ENCODE results near the gene MYBPC3.

MYBPC3 gene

GRCh38 chr11:47352556-47352955 lies at the start of gene MYBPC3:
Gene MYBPC3 (minus strand): TSS chr11:47352702. CDS start chr11:47352647, 55 bp downstream.
- DNase-seq, result no peak

DNA sequence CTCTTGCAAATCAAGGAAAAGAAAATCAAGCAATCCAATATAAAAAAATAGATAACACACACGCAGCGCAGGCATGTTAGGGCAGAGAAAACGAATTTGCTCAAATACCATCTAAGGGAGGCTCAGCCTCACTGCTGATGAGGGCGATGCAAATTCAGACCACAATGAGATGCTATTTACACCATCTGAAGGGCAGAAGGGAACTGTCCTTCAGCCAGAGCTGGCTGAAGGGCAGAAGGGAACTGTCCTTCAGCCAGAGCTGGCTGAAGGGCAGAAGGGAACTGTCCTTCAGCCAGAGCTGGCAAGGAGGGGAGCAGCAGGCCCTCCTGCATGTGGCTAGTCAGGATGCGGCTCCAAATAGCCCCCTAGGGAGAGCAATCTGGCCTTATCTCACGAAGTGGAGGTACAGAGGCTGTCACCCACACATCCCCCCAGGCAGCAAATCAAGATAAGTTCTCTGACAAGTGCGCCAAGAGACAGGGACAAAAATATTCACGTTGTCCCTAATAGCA lies 48.3 kb upstream of the MYBPC3 start:
- no peak for DNase-seq

- no peak for DNase-seq
These were observed 47.6 kb upstream of the MYBPC3 start for GRCh38 chr11:47399860-47400767.

GRCh38 chr11:47398551-47398950 lies 46.0 kb upstream of the MYBPC3 start:
- no peak for DNase-seq

GRCh38 chr11:47398011-47398410 lies 45.5 kb upstream of the MYBPC3 start:
- no peak for DNase-seq

DNA sequence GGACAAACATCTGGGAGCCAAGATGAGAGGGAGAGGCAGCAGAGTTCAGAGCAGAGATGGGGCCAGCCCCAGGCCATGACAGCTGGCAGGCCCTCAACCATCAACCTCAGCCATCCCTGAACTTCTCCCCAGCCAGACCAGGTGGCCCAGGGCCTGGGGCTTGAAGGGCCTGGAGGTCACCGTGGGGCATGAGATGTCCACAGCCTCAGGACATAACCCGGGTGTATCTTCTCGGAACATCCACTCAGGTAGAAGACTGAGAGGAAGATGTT lies 43.5 kb upstream of the MYBPC3 start:
- no peak for DNase-seq

GRCh38 chr11:47395223-47396048 lies 42.9 kb upstream of the MYBPC3 start:
- DNase-seq, result no peak

- no peak for DNase-seq
These were observed 42.1 kb upstream of the MYBPC3 start for GRCh38 chr11:47394322-47395222.

- no peak for DNase-seq
These were observed 41.5 kb upstream of the MYBPC3 start for GRCh38 chr11:47394050-47394321.

DNA sequence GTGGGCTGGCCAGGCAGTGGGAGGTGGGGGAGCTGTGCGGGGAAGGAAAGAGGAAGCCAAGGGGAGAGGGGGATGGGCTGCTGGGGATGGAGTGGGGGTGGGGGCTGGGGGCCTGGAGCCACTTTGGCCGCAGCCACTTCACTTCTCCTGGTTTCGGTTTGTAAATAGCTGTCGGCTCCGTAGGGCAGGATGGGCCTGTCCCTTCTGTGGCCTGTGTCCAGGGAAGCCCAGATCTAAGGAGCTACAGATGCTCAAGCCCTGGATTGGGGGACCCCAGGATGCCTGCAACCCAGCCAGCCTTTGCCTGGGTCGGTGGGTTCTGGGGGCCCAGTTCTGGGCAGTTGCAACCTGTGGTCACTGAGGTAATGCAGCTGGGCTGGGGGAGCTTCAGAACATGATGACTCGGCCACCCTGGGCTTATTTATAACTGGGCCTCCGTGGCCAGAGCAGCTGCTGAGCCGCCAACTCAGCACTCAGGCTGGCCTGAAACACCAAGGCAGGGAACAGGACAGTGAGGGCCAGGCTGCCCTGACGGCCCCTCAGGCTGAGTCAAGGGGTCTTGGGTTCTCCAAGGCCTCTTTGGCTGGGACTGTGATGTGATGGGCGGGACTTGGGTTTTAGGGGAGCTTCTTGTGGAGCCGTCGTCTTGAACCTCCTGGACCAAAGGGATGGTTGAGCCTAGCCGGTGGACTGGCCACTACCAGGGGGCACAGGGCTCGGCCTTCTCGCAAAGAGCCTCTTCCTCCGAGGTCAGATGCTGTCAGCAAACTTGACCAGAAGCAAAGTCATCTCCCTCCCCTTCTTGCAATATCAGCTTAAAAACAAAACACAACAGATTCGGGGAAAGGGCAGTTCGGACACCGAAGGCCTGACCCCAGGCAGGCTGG lies 40.9 kb upstream of the MYBPC3 start:
- no peak for DNase-seq

DNA sequence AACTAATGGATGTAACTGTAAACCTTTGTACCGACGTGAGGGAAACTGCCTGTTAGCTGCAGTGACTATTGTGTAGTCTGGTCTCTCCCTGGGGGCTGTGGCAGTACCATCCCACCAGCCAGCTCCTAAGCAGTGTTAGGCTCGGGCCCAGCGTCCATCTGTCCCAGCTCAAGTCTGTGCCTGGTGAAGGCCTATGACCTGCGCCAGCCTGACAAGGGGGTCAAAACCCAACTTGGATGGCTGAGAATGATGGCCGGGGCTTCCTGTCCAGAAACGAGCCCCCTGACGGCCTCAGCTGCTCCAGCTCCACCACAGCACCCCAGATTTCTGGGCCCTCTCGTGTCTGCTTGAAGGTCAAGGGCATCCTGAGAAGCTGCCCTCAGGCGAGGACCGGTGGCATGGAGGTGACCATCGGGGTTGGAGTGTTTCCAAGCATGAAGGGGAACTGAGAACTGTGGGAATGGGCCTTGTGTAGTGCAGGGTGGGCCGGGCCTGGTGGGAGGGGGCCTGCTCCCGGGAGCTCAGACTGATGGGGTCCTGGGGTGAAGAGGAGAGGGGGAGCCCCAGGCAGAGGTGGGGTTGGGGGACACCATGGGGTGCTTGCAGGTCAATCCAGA lies 40.2 kb upstream of the MYBPC3 start:
- no peak for DNase-seq

DNA sequence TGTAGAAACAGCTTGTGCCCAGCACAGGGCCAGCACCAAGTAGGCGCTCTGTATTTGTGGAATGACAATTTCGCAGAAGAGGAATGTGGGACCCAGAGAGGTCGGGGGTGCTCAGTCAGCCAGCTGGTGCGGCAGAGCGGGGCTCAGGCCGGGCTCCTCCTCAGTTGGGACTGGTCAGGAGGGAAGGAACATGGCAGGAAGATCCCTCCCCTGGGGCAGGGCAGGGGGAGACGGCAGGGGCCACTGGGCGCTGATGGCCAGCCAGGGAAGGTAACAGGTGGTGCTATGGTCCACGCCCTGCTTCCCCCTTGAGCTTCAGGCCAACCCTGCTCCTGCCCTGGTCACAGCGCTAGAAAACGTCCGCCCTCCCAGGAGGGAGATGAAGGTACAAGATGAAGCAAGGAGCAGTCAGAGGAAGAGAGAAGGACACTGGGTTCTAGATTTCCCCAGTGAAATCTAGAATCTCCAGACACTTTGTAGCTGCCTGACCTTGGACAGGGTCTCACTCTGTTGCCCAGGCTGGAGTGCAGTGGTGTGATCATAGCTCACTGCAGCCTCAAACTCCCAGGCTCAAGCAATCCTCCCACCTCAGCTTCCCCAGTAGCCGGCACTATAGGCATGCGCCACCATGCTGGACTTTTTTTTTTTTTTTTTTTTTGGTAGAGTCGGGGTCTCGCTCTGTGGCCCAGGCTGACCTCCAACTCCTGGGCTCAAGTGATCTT lies 39.4 kb upstream of the MYBPC3 start:
- DNase-seq, result no peak

- DNase-seq, result no peak
These were observed 38.6 kb upstream of the MYBPC3 start for GRCh38 chr11:47391077-47391583.

DNA sequence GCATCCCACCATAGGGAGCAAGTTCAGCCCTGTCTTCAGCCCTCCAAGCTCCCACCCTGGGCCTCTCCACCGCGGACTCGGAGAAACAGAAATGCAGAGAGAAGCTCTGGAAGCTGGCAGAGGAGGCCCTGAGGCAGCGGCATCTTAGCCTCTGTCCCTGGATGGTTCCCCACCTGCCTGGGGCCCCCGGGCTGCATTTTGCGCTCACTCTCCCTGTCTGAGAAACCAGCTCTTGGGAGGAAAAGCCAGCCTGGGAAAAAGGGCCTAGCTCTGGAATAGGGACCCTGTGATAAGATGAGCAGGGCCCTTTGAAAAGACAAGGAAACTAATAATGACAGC lies 37.9 kb upstream of the MYBPC3 start:
- DNase-seq, result no peak

GRCh38 chr11:47389577-47390421 lies 37.3 kb upstream of the MYBPC3 start:
- no peak for DNase-seq

- DNase-seq, result no peak
These were observed 36.4 kb upstream of the MYBPC3 start for GRCh38 chr11:47388697-47389576.

DNA sequence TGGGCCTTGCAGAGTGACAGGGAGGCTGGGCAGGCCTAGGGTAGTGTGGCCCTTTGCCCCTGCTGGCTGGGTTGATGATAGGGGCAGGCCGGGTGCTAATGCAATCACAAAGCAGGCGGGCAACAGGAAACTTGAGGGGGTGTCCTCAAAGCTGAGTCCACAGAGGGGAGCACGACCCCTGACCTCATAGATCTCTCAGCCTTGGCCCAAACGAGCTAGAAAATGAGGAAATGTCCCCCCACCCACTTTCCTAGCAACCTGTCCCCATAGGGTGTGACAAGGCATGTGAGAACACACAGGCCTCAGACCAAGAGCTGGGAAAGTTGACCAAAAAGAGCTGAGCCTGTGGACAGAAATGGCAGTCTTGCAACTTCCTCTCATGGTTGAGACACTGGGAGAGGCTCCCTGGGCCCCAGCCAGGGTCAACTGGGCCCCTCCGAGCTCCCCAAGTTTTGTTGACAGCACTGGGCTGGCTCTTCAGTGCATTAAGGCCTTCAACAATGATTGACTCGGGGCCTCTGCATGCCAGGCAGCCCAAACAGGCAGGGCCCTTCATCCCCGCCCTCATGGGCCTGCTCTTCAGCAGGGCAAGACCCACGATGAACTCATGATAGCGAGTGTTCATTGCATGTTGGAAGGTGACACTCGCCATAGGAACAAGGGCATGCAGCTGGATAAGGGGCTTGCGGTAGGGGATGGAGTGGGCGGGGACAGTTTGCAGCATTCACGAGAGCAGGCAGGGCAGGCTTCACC lies 35.6 kb upstream of the MYBPC3 start:
- no peak for DNase-seq

GRCh38 chr11:47384498-47384897 lies 32.0 kb upstream of the MYBPC3 start:
- no peak for DNase-seq
